ENCODE results near the gene CCL28.
"Not testable (repeated sequence)": the region's sequence is repeated elsewhere in the genome, so short reads cannot be mapped to it uniquely, and the experiment has no call there.

Gene CCL28

DNA sequence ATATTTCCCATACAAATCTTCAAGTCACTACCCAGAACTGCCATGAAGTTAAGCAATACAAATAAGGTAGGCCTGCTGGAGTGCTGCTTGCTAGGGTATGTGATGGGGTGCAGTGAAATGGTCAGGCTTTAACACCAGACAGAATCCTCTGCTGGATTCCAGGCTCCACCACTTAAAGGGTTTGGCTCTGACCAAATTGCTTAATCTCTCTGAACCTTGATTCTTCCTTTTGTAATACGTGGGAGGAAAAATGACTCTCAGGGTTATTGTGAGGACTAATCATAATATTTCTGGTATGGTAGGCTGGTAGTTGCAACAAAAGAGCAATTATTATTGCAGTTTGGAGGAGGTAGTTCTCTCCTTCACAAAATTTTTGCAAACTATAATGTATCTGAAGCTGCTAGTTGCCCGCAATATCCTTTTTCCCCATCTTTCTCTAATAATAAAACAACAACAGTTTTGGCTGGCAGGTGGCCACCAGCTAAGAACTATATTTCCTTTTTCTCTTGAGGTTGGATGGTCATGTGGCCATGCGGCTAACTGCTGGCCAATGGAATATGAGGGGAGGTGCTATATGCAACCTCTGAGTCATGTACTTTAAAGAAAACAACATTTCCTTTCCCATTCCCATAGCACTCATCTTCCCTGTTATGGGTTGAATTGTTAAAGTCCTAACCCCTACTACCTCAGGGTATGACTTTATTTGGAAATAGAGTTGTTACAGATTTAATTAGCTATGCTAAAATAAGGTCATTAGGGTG, 44.1 kb downstream of the CCL28 start:
- no peaks in the 10 kb centered on the region for H3K4me1 ChIP-seq (ENCODE audit: control insufficient read depth, insufficient read depth, low read length)
- no peak overlapping the region for H3K4me3 ChIP-seq (ENCODE audit: low read length)
- H3K27me3 ChIP-seq (ENCODE audit: control insufficient read depth, insufficient read depth, low read length) = peaks cover 6% of the 10 kb centered on the region
- H3K4me2 ChIP-seq (ENCODE audit: low read length) = no peak overlapping the region
- H3K36me3 ChIP-seq (ENCODE audit: insufficient read depth, low read length) = no peaks in the 10 kb centered on the region
- H3K9me3 ChIP-seq (replicated peaks; ENCODE audit: low read length) = no peaks in the 10 kb centered on the region
- H3K9ac ChIP-seq (ENCODE audit: low read depth, low read length) = no peak overlapping the region

DNA sequence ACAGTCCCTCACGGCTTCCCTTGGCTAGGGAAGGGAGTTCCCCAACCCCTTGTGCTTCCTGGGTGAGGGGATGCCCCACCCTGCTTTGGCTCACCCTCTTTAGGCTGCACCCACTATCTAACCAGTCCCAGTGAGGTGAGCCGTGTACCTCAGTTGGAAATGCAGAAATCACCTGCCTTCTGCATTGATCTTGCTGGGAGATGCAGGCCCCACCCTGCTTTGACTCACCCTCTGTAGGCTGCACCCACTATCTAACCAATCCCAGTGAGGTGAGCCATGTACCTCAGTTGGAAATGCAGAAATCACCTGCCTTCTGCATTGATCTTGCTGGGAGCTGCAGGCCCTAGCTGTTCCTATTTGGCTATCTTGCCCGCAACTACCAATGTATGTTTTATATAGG, 44.7 kb downstream of the CCL28 start:
- Histone ChIP-seq H3K4me2 (ENCODE audit: low read length) (no peak overlapping the region), H3K9ac (ENCODE audit: low read depth, low read length) (no peak overlapping the region), H3K4me1 (ENCODE audit: control insufficient read depth, insufficient read depth, low read length) (no peaks in the 10 kb centered on the region), H3K9me3 (replicated peaks; ENCODE audit: low read length) (no peaks in the 10 kb centered on the region), H3K36me3 (ENCODE audit: insufficient read depth, low read length) (no peaks in the 10 kb centered on the region), H3K27me3 (ENCODE audit: control insufficient read depth, insufficient read depth, low read length) (peaks cover 6% of the 10 kb centered on the region), H3K4me3 (ENCODE audit: low read length) (no peak overlapping the region)

DNA sequence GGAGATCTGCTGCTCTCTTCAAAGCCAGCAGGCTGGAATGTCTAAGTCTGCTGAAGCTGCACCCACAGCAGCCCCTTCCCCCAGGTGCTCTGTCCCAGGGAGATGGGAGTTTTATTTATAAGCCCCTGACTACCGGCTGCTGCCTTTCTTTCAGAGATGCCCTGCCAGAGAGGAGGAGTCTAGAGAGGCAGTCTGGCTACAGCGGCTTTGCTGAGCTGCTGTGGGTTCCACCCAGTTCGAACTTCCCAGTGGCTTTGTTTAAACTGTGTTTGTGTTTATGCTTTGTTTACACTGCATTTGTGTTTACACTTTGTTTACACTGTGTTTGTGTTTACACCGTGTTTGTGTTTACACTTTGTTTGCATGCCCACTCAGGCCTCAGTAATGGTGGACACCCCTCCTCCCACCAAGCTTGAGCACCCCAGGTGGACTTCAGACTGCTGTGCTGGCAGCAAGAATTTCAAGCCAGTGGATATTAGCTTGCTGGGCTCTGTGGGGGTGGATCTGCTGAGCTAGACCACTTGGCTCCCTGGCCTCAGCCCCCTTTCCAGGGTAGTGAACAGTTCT, 45.4 kb downstream of the CCL28 start:
- H3K4me3 ChIP-seq (ENCODE audit: low read length); H3K4me2 ChIP-seq (ENCODE audit: low read length); H3K36me3 ChIP-seq (ENCODE audit: insufficient read depth, low read length); H3K9ac ChIP-seq (ENCODE audit: low read depth, low read length); H3K9me3 ChIP-seq (replicated peaks; ENCODE audit: low read length); H3K27me3 ChIP-seq (ENCODE audit: control insufficient read depth, insufficient read depth, low read length); H3K4me1 ChIP-seq (ENCODE audit: control insufficient read depth, insufficient read depth, low read length): not testable (repeated sequence)

GRCh38 chr5:43365155-43365554, 47.0 kb downstream of the CCL28 start:
- H3K4me2 ChIP-seq (ENCODE audit: low read length); H3K9me3 ChIP-seq (replicated peaks; ENCODE audit: low read length); H3K27me3 ChIP-seq (ENCODE audit: control insufficient read depth, insufficient read depth, low read length); H3K4me1 ChIP-seq (ENCODE audit: control insufficient read depth, insufficient read depth, low read length); H3K36me3 ChIP-seq (ENCODE audit: insufficient read depth, low read length); H3K9ac ChIP-seq (ENCODE audit: low read depth, low read length); H3K4me3 ChIP-seq (ENCODE audit: low read length): not testable (repeated sequence)

DNA sequence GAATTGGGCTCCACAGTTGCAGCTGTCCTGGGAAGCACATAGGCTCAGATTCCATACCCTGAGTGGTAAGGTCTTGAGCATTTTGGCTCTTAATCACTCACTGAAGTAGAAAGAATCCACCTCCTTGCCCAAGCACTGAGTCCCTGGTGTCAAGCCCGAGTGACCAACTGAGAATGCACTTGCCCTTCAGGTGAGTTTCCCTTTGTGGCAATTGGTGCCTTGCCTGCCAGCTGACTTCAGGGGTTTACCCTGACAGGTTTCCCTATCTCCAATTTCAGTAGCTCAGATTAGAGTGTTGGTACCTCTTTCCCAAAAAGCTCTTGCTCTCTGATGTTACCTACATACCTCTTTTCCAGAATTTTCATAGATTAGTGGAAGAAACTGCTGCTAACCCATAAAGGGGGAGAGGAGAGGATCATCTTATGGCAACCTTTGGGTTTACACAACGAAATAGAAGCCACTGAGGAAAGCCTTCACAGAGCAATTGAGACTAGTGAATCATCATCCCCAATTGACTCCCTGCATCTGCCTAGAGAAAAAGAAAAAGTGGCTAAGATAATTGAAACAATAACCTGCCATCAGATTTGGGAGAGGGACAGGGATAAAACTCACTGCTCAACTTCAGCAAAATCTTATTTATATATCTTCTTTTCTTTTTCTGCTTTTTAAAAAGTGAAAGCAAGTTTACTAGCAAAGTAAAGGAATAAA, 48.6 kb downstream of the CCL28 start:
- H3K4me3 ChIP-seq (ENCODE audit: low read length) = no peak overlapping the region
- H3K36me3 ChIP-seq (ENCODE audit: insufficient read depth, low read length) = no peaks in the 10 kb centered on the region
- H3K4me1 ChIP-seq (ENCODE audit: control insufficient read depth, insufficient read depth, low read length) = no peaks in the 10 kb centered on the region
- H3K4me2 ChIP-seq (ENCODE audit: low read length) = no peak overlapping the region
- peaks cover 6% of the 10 kb centered on the region for H3K27me3 ChIP-seq (ENCODE audit: control insufficient read depth, insufficient read depth, low read length)
- no peak overlapping the region for H3K9ac ChIP-seq (ENCODE audit: low read depth, low read length)
- H3K9me3 ChIP-seq (replicated peaks; ENCODE audit: low read length) = no peaks in the 10 kb centered on the region

DNA sequence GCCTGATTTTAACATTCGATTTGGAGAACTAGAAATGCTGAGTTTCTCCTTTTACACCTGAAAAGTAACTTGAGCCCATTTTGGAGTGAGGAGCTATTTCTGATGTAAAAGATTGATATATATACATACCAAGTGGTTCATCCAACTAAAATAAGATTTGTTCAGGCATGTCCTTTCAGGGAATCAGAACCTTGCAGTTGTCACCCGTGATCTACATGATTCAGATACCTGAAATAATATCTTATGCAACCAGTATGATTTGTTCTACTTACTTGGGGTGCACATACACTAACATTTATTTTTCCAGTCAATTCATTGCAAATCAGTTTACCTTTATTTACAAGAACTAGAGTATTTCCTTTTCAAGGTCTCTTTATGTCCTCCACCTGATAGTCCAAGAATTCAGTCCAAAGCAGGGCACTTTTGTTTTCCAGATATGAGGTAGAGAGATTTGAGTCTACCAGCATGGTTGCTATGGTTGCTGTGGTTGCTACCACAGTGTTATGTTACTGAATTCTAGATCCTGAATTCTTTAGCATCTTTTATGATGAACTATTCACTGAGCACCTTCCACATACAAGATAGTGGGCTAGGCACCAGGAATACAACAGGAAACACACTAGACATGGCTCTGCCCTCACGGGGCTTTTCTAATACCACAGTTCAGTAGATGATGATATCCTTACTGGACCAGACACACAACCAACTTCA, 49.3 kb downstream of the CCL28 start:
- H3K27me3 ChIP-seq (ENCODE audit: control insufficient read depth, insufficient read depth, low read length) = peaks cover 8% of the 10 kb centered on the region
- no peak overlapping the region for H3K9ac ChIP-seq (ENCODE audit: low read depth, low read length)
- H3K9me3 ChIP-seq (replicated peaks; ENCODE audit: low read length) = no peaks in the 10 kb centered on the region
- no peak overlapping the region for H3K4me3 ChIP-seq (ENCODE audit: low read length)
- H3K4me2 ChIP-seq (ENCODE audit: low read length) = no peak overlapping the region
- no peaks in the 10 kb centered on the region for H3K36me3 ChIP-seq (ENCODE audit: insufficient read depth, low read length)
- H3K4me1 ChIP-seq (ENCODE audit: control insufficient read depth, insufficient read depth, low read length) = no peaks in the 10 kb centered on the region

DNA sequence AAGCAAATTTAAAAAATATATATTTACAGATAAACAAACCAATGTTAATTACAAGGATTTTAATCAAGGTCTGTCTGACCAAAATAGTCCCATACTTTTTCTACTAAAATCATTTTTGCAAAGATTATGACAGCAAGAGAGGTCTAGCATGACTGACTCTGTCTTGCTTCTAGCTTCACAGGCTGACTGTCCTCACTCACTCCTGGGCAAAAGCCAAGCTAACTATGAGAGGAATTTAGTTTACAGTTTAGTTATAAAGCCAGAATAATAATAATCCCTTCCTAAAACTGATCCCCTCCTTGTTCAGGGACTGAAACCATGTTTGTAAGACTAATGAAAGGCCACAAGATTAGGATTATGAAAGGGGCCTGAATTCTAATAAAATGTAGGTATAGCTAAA, 53.5 kb downstream of the CCL28 start:
- no peaks in the 10 kb centered on the region for H3K9me3 ChIP-seq (replicated peaks; ENCODE audit: low read length)
- H3K4me2 ChIP-seq (ENCODE audit: low read length) = no peak overlapping the region
- H3K4me1 ChIP-seq (ENCODE audit: control insufficient read depth, insufficient read depth, low read length) = no peaks in the 10 kb centered on the region
- no peak overlapping the region for H3K4me3 ChIP-seq (ENCODE audit: low read length)
- no peaks in the 10 kb centered on the region for H3K36me3 ChIP-seq (ENCODE audit: insufficient read depth, low read length)
- H3K9ac ChIP-seq (ENCODE audit: low read depth, low read length) = no peak overlapping the region
- peaks cover 14% of the 10 kb centered on the region for H3K27me3 ChIP-seq (ENCODE audit: control insufficient read depth, insufficient read depth, low read length)

GRCh38 chr5:43358301-43358700, 53.9 kb downstream of the CCL28 start:
- Histone ChIP-seq H3K9me3 (replicated peaks; ENCODE audit: low read length) (no peaks in the 10 kb centered on the region), H3K27me3 (ENCODE audit: control insufficient read depth, insufficient read depth, low read length) (peaks cover 10% of the 10 kb centered on the region), H3K4me1 (ENCODE audit: control insufficient read depth, insufficient read depth, low read length) (no peaks in the 10 kb centered on the region), H3K9ac (ENCODE audit: low read depth, low read length) (no peak overlapping the region), H3K4me3 (ENCODE audit: low read length) (no peak overlapping the region), H3K4me2 (ENCODE audit: low read length) (no peak overlapping the region), H3K36me3 (ENCODE audit: insufficient read depth, low read length) (no peaks in the 10 kb centered on the region)

DNA sequence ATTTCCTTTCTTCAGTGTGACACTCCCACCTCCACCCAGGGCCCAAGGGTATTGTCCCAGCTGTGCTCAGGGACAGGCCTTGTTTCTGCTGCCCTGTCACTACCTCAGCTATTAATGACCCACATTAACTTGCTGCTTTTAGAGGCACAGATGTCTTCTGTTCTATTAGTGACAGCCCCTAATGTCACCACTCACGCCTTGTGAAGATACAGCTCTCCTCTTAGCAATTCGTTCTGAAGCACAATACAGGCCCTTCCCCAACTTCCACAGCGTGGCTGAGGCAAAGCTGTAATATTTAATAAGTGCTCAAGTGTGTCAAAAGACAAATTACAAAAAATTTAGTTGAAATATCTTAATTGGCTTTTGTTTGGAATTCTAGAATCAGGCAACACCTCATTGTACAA, 54.3 kb downstream of the CCL28 start:
- Histone ChIP-seq H3K9me3 (replicated peaks; ENCODE audit: low read length) (no peaks in the 10 kb centered on the region), H3K9ac (ENCODE audit: low read depth, low read length) (no peak overlapping the region), H3K4me2 (ENCODE audit: low read length) (no peak overlapping the region), H3K4me3 (ENCODE audit: low read length) (no peak overlapping the region), H3K4me1 (ENCODE audit: control insufficient read depth, insufficient read depth, low read length) (no peaks in the 10 kb centered on the region), H3K36me3 (ENCODE audit: insufficient read depth, low read length) (no peaks in the 10 kb centered on the region), H3K27me3 (ENCODE audit: control insufficient read depth, insufficient read depth, low read length) (peaks cover 9% of the 10 kb centered on the region)

DNA sequence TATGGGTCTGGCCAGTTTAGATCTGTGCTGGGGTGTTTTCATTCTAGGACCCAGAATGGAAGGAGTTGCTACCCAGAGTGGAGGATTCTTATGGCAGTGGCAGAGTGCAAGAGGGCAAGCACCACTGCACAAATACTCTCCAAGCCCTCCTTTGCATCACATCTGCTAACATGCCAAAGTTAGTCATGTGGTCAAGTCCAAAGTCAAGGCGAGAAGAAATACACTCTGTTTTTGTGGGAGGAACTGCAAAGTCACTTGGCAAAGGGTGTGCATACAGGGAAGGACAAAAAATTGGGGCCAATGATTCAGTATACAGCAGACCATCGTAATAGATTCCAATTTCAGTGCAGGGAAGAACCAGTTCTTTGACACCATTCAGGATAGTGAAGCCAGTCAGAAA, 55.1 kb downstream of the CCL28 start:
- Histone ChIP-seq H3K4me1 (ENCODE audit: control insufficient read depth, insufficient read depth, low read length) (no peaks in the 10 kb centered on the region), H3K27me3 (ENCODE audit: control insufficient read depth, insufficient read depth, low read length) (peaks cover 9% of the 10 kb centered on the region), H3K4me2 (ENCODE audit: low read length) (no peak overlapping the region), H3K9ac (ENCODE audit: low read depth, low read length) (no peak overlapping the region), H3K4me3 (ENCODE audit: low read length) (no peak overlapping the region), H3K36me3 (ENCODE audit: insufficient read depth, low read length) (no peaks in the 10 kb centered on the region), H3K9me3 (replicated peaks; ENCODE audit: low read length) (no peaks in the 10 kb centered on the region)

DNA sequence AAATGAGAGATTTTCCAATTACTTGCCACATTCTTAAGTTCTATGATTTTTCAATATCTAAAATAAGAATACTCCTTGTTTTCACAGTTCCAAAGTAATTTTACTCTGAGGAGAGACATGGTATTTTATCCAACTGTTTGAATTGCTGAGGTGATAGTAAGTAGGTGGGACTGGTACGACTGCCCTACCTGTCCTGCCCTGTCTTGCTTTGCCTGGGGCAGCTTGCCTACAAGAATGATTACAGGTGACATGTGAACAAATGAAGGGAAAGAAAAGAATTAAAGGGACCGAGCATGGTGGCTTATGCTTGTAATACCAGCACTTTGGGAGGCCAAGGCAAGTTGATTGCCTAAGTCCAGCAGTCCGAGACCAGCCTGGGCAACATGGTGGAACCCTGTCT, 57.4 kb downstream of the CCL28 start:
- Histone ChIP-seq H3K4me3 (ENCODE audit: low read length) (no peak overlapping the region), H3K9ac (ENCODE audit: low read depth, low read length) (no peak overlapping the region), H3K36me3 (ENCODE audit: insufficient read depth, low read length) (no peaks in the 10 kb centered on the region), H3K9me3 (replicated peaks; ENCODE audit: low read length) (no peaks in the 10 kb centered on the region), H3K4me2 (ENCODE audit: low read length) (no peak overlapping the region), H3K4me1 (ENCODE audit: control insufficient read depth, insufficient read depth, low read length) (no peaks in the 10 kb centered on the region), H3K27me3 (ENCODE audit: control insufficient read depth, insufficient read depth, low read length) (peaks cover 9% of the 10 kb centered on the region)

Data from skeletal muscle satellite cell (primary cell).